ENCODE data around the gene CHN2.

DNA sequence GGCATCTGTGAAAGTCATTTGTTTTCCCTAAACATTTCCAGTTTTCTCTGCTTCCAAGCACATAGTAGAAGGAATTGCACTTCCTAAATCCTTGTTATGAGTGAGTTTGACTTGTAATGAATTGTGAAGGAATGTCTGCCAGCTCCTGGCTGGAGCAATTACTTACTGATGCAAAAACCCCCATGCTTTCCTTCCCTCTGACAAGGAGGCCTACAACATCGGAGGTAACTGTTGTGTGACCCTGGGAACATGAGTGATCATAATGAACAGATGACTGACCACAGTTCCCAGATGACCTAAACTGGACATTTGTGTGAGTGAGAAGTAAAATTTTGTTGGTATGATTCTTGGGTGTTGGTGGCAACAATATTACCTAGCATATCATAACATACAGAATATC is 26.9 kb upstream of the CHN2 start:
- no peak for TF ChIP-seq EZH2 (IDR thresholded peaks at IDR 0.05; ENCODE audit: borderline replicate concordance, low read depth, low read length, poor library complexity, severe bottlenecking)
- TF ChIP-seq, protein P1, sequence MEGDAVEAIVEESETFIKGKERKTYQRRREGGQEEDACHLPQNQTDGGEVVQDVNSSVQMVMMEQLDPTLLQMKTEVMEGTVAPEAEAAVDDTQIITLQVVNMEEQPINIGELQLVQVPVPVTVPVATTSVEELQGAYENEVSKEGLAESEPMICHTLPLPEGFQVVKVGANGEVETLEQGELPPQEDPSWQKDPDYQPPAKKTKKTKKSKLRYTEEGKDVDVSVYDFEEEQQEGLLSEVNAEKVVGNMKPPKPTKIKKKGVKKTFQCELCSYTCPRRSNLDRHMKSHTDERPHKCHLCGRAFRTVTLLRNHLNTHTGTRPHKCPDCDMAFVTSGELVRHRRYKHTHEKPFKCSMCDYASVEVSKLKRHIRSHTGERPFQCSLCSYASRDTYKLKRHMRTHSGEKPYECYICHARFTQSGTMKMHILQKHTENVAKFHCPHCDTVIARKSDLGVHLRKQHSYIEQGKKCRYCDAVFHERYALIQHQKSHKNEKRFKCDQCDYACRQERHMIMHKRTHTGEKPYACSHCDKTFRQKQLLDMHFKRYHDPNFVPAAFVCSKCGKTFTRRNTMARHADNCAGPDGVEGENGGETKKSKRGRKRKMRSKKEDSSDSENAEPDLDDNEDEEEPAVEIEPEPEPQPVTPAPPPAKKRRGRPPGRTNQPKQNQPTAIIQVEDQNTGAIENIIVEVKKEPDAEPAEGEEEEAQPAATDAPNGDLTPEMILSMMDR (conservative IDR thresholded peaks at IDR 0.05; ENCODE audit: low read depth, low read length), result no peak

Measured in A673 (cell line).